HepG2 (cell line): Measurements from ENCODE around the gene AFF4. TPM values are rescaled to one million over a fixed set of nuclear protein-coding genes. Genes with fewer than 3 reads are reported as not detected.

Source experiments
- ARNTL ChIP-seq: sonication (generic); formaldehyde crosslinking; IDR thresholded peaks from 2 replicates; pipeline ENCODE4 v1.4.0; 2020; ENCODE audit warnings: mild to moderate bottlenecking, missing genetic modification reagents
- CTCF ChIP-seq: sonication (generic); formaldehyde crosslinking; IDR thresholded peaks from 2 replicates; pipeline ENCODE4 v1.5.0; 2020; ENCODE audit warnings: mild to moderate bottlenecking, missing genetic modification reagents, moderate library complexity
- DMAP1 ChIP-seq: IDR thresholded peaks from 2 replicates; pipeline ENCODE4 v1.6.1; 2016
- FOXJ3 ChIP-seq: sonication (generic); formaldehyde crosslinking; IDR thresholded peaks from 2 replicates; pipeline ENCODE4 v1.4.0; 2020; ENCODE audit warnings: missing genetic modification reagents, mild to moderate bottlenecking, borderline replicate concordance
- IRF2 ChIP-seq: IDR thresholded peaks from 2 replicates; pipeline ENCODE4 v1.6.1; 2018; ENCODE audit warnings: missing genetic modification reagents, missing compliant biosample characterization
- MIER2 ChIP-seq: IDR thresholded peaks from 2 replicates; pipeline ENCODE4 v1.6.1; 2016; ENCODE audit warnings: missing biosample characterization, missing genetic modification reagents
- MIER3 ChIP-seq: IDR thresholded peaks from 2 replicates; pipeline ENCODE4 v1.6.1; 2016; ENCODE audit warnings: missing compliant biosample characterization, borderline replicate concordance
- NFATC3 ChIP-seq: sonication (generic); formaldehyde crosslinking; IDR thresholded peaks from 2 replicates; pipeline ENCODE4 v1.5.1; 2020; ENCODE audit warnings: mild to moderate bottlenecking, missing genetic modification reagents
- NR2F6 ChIP-seq, 2 experiments: IDR thresholded peaks; 2 replicates each; pipeline ENCODE4 v1.6.1; 2016; ENCODE audit warnings: antibody characterized with exemption in 1 of 2, mild to moderate bottlenecking in 1 of 2
- RBAK ChIP-seq: sonication (generic); formaldehyde crosslinking; IDR thresholded peaks from 2 replicates; pipeline ENCODE4 v1.5.1; 2020; ENCODE audit warnings: mild to moderate bottlenecking, missing genetic modification reagents
- RFXAP ChIP-seq: sonication (generic); formaldehyde crosslinking; IDR thresholded peaks from 2 replicates; pipeline ENCODE4 v1.4.0; 2020; ENCODE audit warnings: missing genetic modification reagents, borderline replicate concordance
- SNAPC2 ChIP-seq: sonication (generic); formaldehyde crosslinking; IDR thresholded peaks from 2 replicates; pipeline ENCODE4 v1.8.1; 2022; ENCODE audit warnings: mild to moderate bottlenecking, missing genetic modification reagents
- SOX6 ChIP-seq, 2 experiments: fragments of 450-650 bp in 1 of 2; sonication (generic) in 1 of 2; formaldehyde crosslinking in 1 of 2; IDR thresholded peaks; 2 replicates each; pipeline versions ENCODE4 v1.4.0 to v1.6.1; 2017 to 2020; ENCODE audit warnings: antibody characterized with exemption in 1 of 2, mild to moderate bottlenecking in 1 of 2, missing genetic modification reagents in 1 of 2
- TBX2 ChIP-seq: sonication (generic); formaldehyde crosslinking; IDR thresholded peaks from 2 replicates; pipeline ENCODE4 v1.5.0; 2020; ENCODE audit warnings: missing genetic modification reagents, mild to moderate bottlenecking, borderline replicate concordance
- ZNF292 ChIP-seq: sonication (generic); formaldehyde crosslinking; IDR thresholded peaks from 2 replicates; pipeline ENCODE4 v1.8.1; 2022; ENCODE audit warnings: mild to moderate bottlenecking, low read depth, missing genetic modification reagents, borderline replicate concordance
- ZNF562 ChIP-seq: sonication (generic); formaldehyde crosslinking; IDR thresholded peaks from 2 replicates; pipeline ENCODE4 v1.8.0; 2022; ENCODE audit warnings: missing genetic modification reagents, borderline replicate concordance
- ZSCAN21 ChIP-seq: sonication (generic); formaldehyde crosslinking; IDR thresholded peaks from 2 replicates; pipeline ENCODE4 v1.8.0; 2022; ENCODE audit warnings: mild to moderate bottlenecking, missing genetic modification reagents, moderate library complexity, borderline replicate concordance
- ZZZ3 ChIP-seq: sonication (generic); formaldehyde crosslinking; IDR thresholded peaks from 2 replicates; pipeline ENCODE4 v1.4.0; 2020; ENCODE audit warnings: missing genetic modification reagents, mild to moderate bottlenecking, borderline replicate concordance
- polyA plus RNA-seq, 8 experiments: library from polyadenylated mRNA; depleted of rRNA in 3 of 8; stranded (reverse) in 7 of 8; unstranded in 1 of 8; fragments of >200 nt; fragmentation: Illumina TruSeq in 4 of 8; extraction: Trizol in 4 of 8; gene quantifications; 2 replicates each; pipeline versions ENCODE4 v1.2.1 to v1.2.3, GENCODE V29; 2011 to 2016; ENCODE audit warnings: low read depth in 4 of 8, missing spikeins in 1 of 8, mixed read lengths in 1 of 8; ENCODE audit not compliant: insufficient read depth in 1 of 8
- total RNA-seq, 5 experiments: library from RNA; depleted of rRNA; stranded (reverse); fragments of >200 nt; fragmentation: Illumina TruSeq; extraction: Trizol; gene quantifications; 2 replicates each; pipeline ENCODE4 v1.2.3, GENCODE V29; 2016; ENCODE audit warnings: low read depth in 1 of 5
- TF ChIP-seq, protein P1 (sequence below): sonication (generic); formaldehyde crosslinking; IDR thresholded peaks from 2 replicates; pipeline ENCODE4 v1.4.0; 2020; ENCODE audit warnings: missing genetic modification reagents
- TF ChIP-seq, protein P2 (sequence below): sonication (generic); formaldehyde crosslinking; IDR thresholded peaks from 2 replicates; pipeline ENCODE4 v1.4.0; 2020; ENCODE audit warnings: missing genetic modification reagents, borderline replicate concordance
- TF ChIP-seq, protein P3 (sequence below): sonication (generic); formaldehyde crosslinking; IDR thresholded peaks from 2 replicates; pipeline ENCODE4 v1.4.0; 2020; ENCODE audit warnings: missing genetic modification reagents
- TF ChIP-seq, protein P4 (sequence below): sonication (generic); formaldehyde crosslinking; conservative IDR thresholded peaks from 2 replicates; pipeline ENCODE4 v1.4.0; 2020; ENCODE audit warnings: missing genetic modification reagents

The AFF4 gene
- total and polyA plus RNA-seq, 2 of the 13 experiments (the other 11 are each of a cell fraction or from before 2014, with no cell fraction given), result 22.1 to 25.5 TPM

DNA sequence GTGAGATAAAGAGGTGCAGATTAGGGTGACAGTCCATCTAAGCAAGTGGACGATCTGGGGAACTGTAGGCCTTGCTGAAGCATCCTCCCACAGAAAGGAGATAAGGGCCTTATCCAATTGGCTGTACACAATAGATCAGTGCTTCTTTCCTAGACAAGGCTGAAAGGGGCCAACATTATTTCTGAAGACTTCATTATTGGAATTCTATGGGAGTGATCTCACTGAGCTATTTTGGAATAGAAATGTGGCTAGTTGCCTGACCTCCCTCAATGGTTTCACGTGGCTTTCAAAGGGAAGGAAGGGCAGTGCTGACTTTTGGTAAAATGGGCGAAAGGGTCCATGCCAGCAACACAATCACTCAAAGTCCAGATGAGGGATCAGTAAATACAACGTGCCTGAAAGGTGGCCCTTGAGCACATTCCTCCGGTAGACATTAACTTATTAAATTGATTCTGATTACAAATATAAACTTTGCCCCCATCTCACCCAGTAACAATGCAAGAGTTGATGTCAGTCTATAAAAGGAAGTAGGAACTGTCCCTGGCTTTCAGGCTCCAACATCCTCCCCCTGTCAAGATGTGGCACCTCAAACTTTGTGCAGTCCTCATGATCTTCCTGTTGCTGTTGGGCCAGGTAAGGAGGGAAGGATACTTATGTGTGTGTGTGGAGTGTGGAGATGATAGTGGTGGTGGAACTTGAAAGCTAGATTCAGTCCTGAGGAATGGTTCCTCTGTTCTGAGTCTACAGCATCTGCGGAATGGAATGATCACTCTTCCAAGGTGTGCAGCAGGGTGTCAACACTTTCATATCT lies 90.1 kb downstream of the AFF4 start, which contains the start of gene LEAP2 (continued):
- TF ChIP-seq ARNTL (CRISPR knock-in tag) (peak; percentile 94), ZZZ3 (peak; percentile 48; the same call in 1 of the 2 replicates), RFXAP (CRISPR knock-in tag) (peak; percentile 72; the same call in 1 of the 2 replicates), SNAPC2 (CRISPR knock-in tag) (peak; percentile 70; the same call in 1 of the 2 replicates), IRF2 (CRISPR knock-in tag) (peak; percentile 84), CTCF (peak; percentile 9), NR2F6 (IDR thresholded peaks at IDR 0.05) (peak; percentile 81), NR2F6 (CRISPR knock-in tag; IDR thresholded peaks at IDR 0.05) (peak; percentile 70), ZNF292 (CRISPR knock-in tag) (0 out of 2 replicates have a peak, but pooled peaks have one; percentile 16), MIER3 (peak; percentile 60; the same call in 1 of the 2 replicates), ZNF562 (CRISPR knock-in tag) (no peak), TBX2 (CRISPR knock-in tag) (peak; percentile 78; the same call in 1 of the 2 replicates), RBAK (CRISPR knock-in tag) (no peak), DMAP1 (CRISPR knock-in tag) (peak; percentile 60), MIER2 (CRISPR knock-in tag) (peak; percentile 6; the same call in 1 of the 2 replicates), SOX6 (IDR thresholded peaks at IDR 0.05) (no peak), SOX6 (CRISPR knock-in tag; IDR thresholded peaks at IDR 0.05) (peak; percentile 95), NFATC3 (CRISPR knock-in tag) (no peak), FOXJ3 (peak; percentile 59; the same call in 1 of the 2 replicates), ZSCAN21 (0 out of 2 replicates have a peak, but pooled peaks have one; percentile 26)
- TF ChIP-seq, protein P1, sequence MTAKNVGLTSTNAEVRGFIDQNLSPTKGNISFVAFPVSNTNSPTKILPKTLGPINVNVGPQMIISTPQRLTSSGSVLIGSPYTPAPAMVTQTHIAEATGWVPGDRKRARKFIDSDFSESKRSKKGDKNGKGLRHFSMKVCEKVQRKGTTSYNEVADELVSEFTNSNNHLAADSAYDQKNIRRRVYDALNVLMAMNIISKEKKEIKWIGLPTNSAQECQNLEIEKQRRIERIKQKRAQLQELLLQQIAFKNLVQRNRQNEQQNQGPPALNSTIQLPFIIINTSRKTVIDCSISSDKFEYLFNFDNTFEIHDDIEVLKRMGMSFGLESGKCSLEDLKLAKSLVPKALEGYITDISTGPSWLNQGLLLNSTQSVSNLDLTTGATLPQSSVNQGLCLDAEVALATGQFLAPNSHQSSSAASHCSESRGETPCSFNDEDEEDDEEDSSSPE (CRISPR knock-in tag), result peak; percentile 52; the same call in 1 of the 2 replicates
- TF ChIP-seq, protein P2, sequence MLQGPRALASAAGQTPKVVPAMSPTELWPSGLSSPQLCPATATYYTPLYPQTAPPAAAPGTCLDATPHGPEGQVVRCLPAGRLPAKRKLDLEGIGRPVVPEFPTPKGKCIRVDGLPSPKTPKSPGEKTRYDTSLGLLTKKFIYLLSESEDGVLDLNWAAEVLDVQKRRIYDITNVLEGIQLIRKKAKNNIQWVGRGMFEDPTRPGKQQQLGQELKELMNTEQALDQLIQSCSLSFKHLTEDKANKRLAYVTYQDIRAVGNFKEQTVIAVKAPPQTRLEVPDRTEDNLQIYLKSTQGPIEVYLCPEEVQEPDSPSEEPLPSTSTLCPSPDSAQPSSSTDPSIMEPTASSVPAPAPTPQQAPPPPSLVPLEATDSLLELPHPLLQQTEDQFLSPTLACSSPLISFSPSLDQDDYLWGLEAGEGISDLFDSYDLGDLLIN, result 0 out of 2 replicates have a peak, but pooled peaks have one; percentile 1
- TF ChIP-seq, protein P3, sequence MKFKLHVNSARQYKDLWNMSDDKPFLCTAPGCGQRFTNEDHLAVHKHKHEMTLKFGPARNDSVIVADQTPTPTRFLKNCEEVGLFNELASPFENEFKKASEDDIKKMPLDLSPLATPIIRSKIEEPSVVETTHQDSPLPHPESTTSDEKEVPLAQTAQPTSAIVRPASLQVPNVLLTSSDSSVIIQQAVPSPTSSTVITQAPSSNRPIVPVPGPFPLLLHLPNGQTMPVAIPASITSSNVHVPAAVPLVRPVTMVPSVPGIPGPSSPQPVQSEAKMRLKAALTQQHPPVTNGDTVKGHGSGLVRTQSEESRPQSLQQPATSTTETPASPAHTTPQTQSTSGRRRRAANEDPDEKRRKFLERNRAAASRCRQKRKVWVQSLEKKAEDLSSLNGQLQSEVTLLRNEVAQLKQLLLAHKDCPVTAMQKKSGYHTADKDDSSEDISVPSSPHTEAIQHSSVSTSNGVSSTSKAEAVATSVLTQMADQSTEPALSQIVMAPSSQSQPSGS (CRISPR knock-in tag), result peak; percentile 81
- TF ChIP-seq, protein P4, sequence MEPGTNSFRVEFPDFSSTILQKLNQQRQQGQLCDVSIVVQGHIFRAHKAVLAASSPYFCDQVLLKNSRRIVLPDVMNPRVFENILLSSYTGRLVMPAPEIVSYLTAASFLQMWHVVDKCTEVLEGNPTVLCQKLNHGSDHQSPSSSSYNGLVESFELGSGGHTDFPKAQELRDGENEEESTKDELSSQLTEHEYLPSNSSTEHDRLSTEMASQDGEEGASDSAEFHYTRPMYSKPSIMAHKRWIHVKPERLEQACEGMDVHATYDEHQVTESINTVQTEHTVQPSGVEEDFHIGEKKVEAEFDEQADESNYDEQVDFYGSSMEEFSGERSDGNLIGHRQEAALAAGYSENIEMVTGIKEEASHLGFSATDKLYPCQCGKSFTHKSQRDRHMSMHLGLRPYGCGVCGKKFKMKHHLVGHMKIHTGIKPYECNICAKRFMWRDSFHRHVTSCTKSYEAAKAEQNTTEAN (CRISPR knock-in tag), result no peak; the same call in 1 of the 2 replicates
